K562 (cell line): ENCODE measurements around the gene DEPDC1B. TPM values are rescaled to one million over a fixed set of nuclear protein-coding genes. Genes with fewer than 3 reads are reported as not detected.
A peak's percentile ranks its signal among the peaks of the same experiment; 100 is the strongest.

Experiments
- ARID1B ChIP-seq: fragments of 450-650 bp; IDR thresholded peaks from 2 replicates; pipeline ENCODE4 v1.6.1; 2016; ENCODE audit warnings: antibody characterized with exemption, mild to moderate bottlenecking, inconsistent platforms
- BCOR ChIP-seq: fragments of 450-650 bp; IDR thresholded peaks from 2 replicates; pipeline ENCODE4 v1.6.1; 2016
- BHLHE40 ChIP-seq: IDR thresholded peaks from 2 replicates; pipeline ENCODE4 v1.6.1; 2011; ENCODE audit warnings: low read length, improper control_type of control experiment
- CCNT2 ChIP-seq: IDR thresholded peaks from 2 replicates; pipeline ENCODE4 v1.6.1; 2011; ENCODE audit warnings: borderline replicate concordance, low read depth, mild to moderate bottlenecking, moderate library complexity, mixed read lengths, low read length; ENCODE audit not compliant: insufficient read length; ENCODE audit errors: extremely low read depth
- CTBP1 ChIP-seq: fragments of 450-650 bp; IDR thresholded peaks from 2 replicates; pipeline ENCODE4 v1.6.1; 2016; ENCODE audit warnings: borderline replicate concordance
- ETV6 ChIP-seq, 3 experiments: fragments of 150-350 bp in 1 of 3; sonication (generic) in 1 of 3; formaldehyde crosslinking in 1 of 3; IDR thresholded peaks; 2 replicates each; pipeline versions ENCODE4 v1.6.1 to v1.8.0; 2014 to 2022; ENCODE audit warnings: borderline replicate concordance in 2 of 3, low read depth in 2 of 3, antibody characterized with exemption in 1 of 3, low read length in 1 of 3, mild to moderate bottlenecking in 1 of 3, missing genetic modification reagents in 1 of 3
- GTF2F1 ChIP-seq: IDR thresholded peaks from 2 replicates; pipeline ENCODE4 v1.6.1; 2011; ENCODE audit warnings: low read depth, low read length, improper control_type of control experiment
- HDAC3 ChIP-seq: fragments of 450-650 bp; IDR thresholded peaks from 2 replicates; pipeline ENCODE4 v1.6.1; 2018; ENCODE audit warnings: borderline replicate concordance, mild to moderate bottlenecking, moderate library complexity; ENCODE audit not compliant: partially characterized antibody
- KLF13 ChIP-seq: fragments of 450-650 bp; IDR thresholded peaks from 2 replicates; pipeline ENCODE4 v1.6.1; 2016; ENCODE audit warnings: missing genetic modification characterization, low read depth, mild to moderate bottlenecking, missing compliant biosample characterization, moderate library complexity, borderline replicate concordance
- MCM5 ChIP-seq: fragments of 450-650 bp; IDR thresholded peaks from 2 replicates; pipeline ENCODE4 v1.6.1; 2016; ENCODE audit warnings: low read depth
- MCM7 ChIP-seq, 2 experiments: fragments of 450-650 bp; IDR thresholded peaks; 2 replicates each; pipeline ENCODE4 v1.6.1; 2016 to 2018
- MTA2 ChIP-seq: fragments of 450-650 bp; IDR thresholded peaks from 2 replicates; pipeline ENCODE4 v1.6.1; 2016; ENCODE audit warnings: low read depth
- NFATC3 ChIP-seq: fragments of 450-650 bp; IDR thresholded peaks from 2 replicates; pipeline ENCODE4 v1.6.1; 2017; ENCODE audit warnings: mild to moderate bottlenecking
- PCBP1 ChIP-seq: fragments of 200-400 bp; formaldehyde crosslinking; IDR thresholded peaks from 2 replicates; pipeline ENCODE4 v1.6.1; 2018; ENCODE audit warnings: mild to moderate bottlenecking, low read depth, low read length; ENCODE audit not compliant: poor library complexity, severe bottlenecking
- SMAD3 ChIP-seq: fragments of 450-650 bp; formaldehyde crosslinking; conservative IDR thresholded peaks from 2 replicates; pipeline ENCODE4 v1.4.0; 2020; ENCODE audit warnings: mild to moderate bottlenecking
- SNRNP70 ChIP-seq: fragments of 200-400 bp; formaldehyde crosslinking; optimal IDR thresholded peaks from 2 replicates; pipeline ENCODE3; 2017; ENCODE audit warnings: low read depth, low read length
- TCF3 ChIP-seq: sonication (generic); formaldehyde crosslinking; IDR thresholded peaks from 2 replicates; pipeline ENCODE4 v1.4.0; 2020; ENCODE audit warnings: mild to moderate bottlenecking, missing genetic modification reagents
- ZBED1 ChIP-seq: IDR thresholded peaks from 2 replicates; pipeline ENCODE4 v1.6.1; 2014
- ZBTB8A ChIP-seq: fragments of 450-650 bp; IDR thresholded peaks from 2 replicates; pipeline ENCODE4 v1.6.1; 2018; ENCODE audit warnings: mild to moderate bottlenecking, moderate library complexity; ENCODE audit not compliant: partially characterized antibody
- ZFPM2 ChIP-seq: fragments of 250-450 bp; sonication (Bioruptor Pico); IDR thresholded peaks from 2 replicates; pipeline ENCODE4 v1.5.1; 2022; ENCODE audit warnings: mild to moderate bottlenecking
- ZKSCAN3 ChIP-seq: fragments of 250-450 bp; sonication (Bioruptor Pico); IDR thresholded peaks from 2 replicates; pipeline ENCODE4 v1.4.0; 2020
- ZNF140 ChIP-seq: fragments of 250-450 bp; sonication (Bioruptor Pico); IDR thresholded peaks from 2 replicates; pipeline ENCODE4 v1.8.0; 2021; ENCODE audit warnings: moderate library complexity, mild to moderate bottlenecking, inconsistent platforms
- ZNF699 ChIP-seq: fragments of 250-450 bp; sonication (Bioruptor Pico); IDR thresholded peaks from 2 replicates; pipeline ENCODE4 v1.8.0; 2021; ENCODE audit warnings: mild to moderate bottlenecking, moderate library complexity; ENCODE audit not compliant: insufficient replicate concordance
- ZNF76 ChIP-seq: fragments of 250-450 bp; sonication (Bioruptor Pico); IDR thresholded peaks from 2 replicates; pipeline ENCODE4 v1.4.0; 2020; ENCODE audit warnings: mild to moderate bottlenecking, moderate library complexity, borderline replicate concordance
- polyA plus RNA-seq, 8 experiments: library from polyadenylated mRNA; depleted of rRNA in 4 of 8; stranded (reverse) in 5 of 8; unstranded in 3 of 8; fragments of >200 nt; fragmentation: Nextera tagmentation in 2 of 8; fragmentation: Illumina TruSeq in 1 of 8; extraction: Ambion mirVana in 2 of 8; extraction: Trizol in 1 of 8; gene quantifications; 2 replicates each; pipeline versions ENCODE4 v1.2.1 to v1.2.3, GENCODE V29; 2011 to 2014; ENCODE audit warnings: inconsistent platforms in 1 of 8, missing spikeins in 1 of 8
- total RNA-seq, 7 experiments: library from RNA; depleted of rRNA in 6 of 7; stranded (reverse); fragments of >200 nt in 6 of 7; fragmentation: Illumina TruSeq in 2 of 7; extraction: Trizol in 2 of 7; gene quantifications; 2 replicates each; pipeline versions ENCODE4 v1.2.1 to v1.2.3, GENCODE V29; 2011 to 2021; ENCODE audit warnings: low replicate concordance in 1 of 7
- TF ChIP-seq, protein P1 (sequence below): fragments of 250-450 bp; sonication (Bioruptor Pico); IDR thresholded peaks from 2 replicates; pipeline ENCODE4 v1.9.0; 2021; ENCODE audit warnings: mild to moderate bottlenecking, inconsistent platforms
- TF ChIP-seq, protein P2 (sequence below): IDR thresholded peaks from 2 replicates; pipeline ENCODE4 v1.6.1; 2014; ENCODE audit warnings: antibody characterized with exemption
- TF ChIP-seq, protein P3 (sequence below): fragments of 250-450 bp; sonication (Bioruptor Pico); IDR thresholded peaks from 2 replicates; pipeline ENCODE4 v1.5.0; 2020; ENCODE audit warnings: mild to moderate bottlenecking

The DEPDC1B gene
- total and polyA plus RNA-seq, 9 of the 15 experiments (the other 6 are each of a cell fraction or from before 2014, with no cell fraction given): 36.0 to 67.2 (median 44.5) TPM

DNA sequence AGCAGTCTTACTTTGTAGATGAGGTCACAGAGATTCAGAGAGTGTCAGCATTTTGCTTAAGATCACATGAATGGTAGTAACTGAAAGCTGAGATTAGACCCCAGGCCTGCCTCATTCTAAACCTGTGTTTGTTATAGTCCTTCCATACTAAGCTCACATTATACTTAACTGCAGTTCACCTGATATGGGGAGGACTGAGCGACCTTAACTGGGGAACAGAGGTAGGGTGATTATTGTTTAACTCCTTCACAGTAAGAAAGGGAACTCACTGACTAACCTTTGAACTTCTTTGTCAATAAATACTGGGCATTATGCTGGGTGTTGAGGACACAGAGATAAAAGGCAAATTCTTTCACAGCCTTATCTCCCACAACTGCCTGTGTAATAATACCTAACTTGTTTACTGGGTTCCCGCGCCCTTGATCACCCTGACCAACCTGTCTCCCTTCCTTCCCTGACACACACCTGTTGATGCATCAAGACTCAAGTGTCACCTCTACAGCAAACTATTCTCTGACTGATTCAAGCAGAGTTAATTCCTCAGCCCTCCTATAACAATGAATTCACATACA lies 27.2 kb downstream of the DEPDC1B start (continued):
- TF ChIP-seq SNRNP70 (no peak), MCM5 (no peak), BHLHE40 (no peak), ARID1B (0 out of 2 replicates have a peak, but pooled peaks have one; percentile 21), ZNF76 (no peak), ZFPM2 (CRISPR knock-in tag) (no peak), ZNF140 (no peak), ZBTB8A (no peak), SMAD3 (no peak), BCOR (no peak), ETV6 (IDR thresholded peaks at IDR 0.05; ENCODE audit: borderline replicate concordance in 1 of 2, low read depth in 2 of 2, low read length in 1 of 2) (no peak), ETV6 (CRISPR knock-in tag; IDR thresholded peaks at IDR 0.05; ENCODE audit: borderline replicate concordance) (no peak), GTF2F1 (no peak), PCBP1 (no peak), HDAC3 (no peak), CCNT2 (no peak), TCF3 (CRISPR knock-in tag) (0 out of 2 replicates have a peak, but pooled peaks have one; percentile 10), MTA2 (no peak), KLF13 (tag) (no peak), ZNF699 (CRISPR knock-in tag) (no peak), MCM7 (IDR thresholded peaks at IDR 0.05) (no peak), ZBED1 (no peak), ZKSCAN3 (no peak), NFATC3 (no peak), CTBP1 (no peak)
- TF ChIP-seq, protein P1, sequence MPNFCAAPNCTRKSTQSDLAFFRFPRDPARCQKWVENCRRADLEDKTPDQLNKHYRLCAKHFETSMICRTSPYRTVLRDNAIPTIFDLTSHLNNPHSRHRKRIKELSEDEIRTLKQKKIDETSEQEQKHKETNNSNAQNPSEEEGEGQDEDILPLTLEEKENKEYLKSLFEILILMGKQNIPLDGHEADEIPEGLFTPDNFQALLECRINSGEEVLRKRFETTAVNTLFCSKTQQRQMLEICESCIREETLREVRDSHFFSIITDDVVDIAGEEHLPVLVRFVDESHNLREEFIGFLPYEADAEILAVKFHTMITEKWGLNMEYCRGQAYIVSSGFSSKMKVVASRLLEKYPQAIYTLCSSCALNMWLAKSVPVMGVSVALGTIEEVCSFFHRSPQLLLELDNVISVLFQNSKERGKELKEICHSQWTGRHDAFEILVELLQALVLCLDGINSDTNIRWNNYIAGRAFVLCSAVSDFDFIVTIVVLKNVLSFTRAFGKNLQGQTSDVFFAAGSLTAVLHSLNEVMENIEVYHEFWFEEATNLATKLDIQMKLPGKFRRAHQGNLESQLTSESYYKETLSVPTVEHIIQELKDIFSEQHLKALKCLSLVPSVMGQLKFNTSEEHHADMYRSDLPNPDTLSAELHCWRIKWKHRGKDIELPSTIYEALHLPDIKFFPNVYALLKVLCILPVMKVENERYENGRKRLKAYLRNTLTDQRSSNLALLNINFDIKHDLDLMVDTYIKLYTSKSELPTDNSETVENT (CRISPR knock-in tag): no peak
- TF ChIP-seq, protein P2, sequence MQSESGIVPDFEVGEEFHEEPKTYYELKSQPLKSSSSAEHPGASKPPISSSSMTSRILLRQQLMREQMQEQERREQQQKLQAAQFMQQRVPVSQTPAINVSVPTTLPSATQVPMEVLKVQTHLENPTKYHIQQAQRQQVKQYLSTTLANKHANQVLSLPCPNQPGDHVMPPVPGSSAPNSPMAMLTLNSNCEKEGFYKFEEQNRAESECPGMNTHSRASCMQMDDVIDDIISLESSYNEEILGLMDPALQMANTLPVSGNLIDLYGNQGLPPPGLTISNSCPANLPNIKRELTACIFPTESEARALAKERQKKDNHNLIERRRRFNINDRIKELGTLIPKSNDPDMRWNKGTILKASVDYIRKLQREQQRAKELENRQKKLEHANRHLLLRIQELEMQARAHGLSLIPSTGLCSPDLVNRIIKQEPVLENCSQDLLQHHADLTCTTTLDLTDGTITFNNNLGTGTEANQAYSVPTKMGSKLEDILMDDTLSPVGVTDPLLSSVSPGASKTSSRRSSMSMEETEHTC: no peak
- TF ChIP-seq, protein P3, sequence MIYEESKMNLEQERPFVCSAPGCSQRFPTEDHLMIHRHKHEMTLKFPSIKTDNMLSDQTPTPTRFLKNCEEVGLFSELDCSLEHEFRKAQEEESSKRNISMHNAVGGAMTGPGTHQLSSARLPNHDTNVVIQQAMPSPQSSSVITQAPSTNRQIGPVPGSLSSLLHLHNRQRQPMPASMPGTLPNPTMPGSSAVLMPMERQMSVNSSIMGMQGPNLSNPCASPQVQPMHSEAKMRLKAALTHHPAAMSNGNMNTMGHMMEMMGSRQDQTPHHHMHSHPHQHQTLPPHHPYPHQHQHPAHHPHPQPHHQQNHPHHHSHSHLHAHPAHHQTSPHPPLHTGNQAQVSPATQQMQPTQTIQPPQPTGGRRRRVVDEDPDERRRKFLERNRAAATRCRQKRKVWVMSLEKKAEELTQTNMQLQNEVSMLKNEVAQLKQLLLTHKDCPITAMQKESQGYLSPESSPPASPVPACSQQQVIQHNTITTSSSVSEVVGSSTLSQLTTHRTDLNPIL (CRISPR knock-in tag): no peak
